Spleen (tissue), 7 donors: ENCODE results near the gene DNAJC28.

Experiments
- CTCF ChIP-seq, 11 experiments: fragments of 200-600 bp in 7 of 11; fragments of 450-650 bp in 4 of 11; sonication (generic) in 4 of 11; IDR thresholded peaks in 8 of 11; conservative IDR thresholded peaks in 3 of 11; 1 replicate in 7 of 11; 2 replicates in 4 of 11; pipeline versions ENCODE4 v1.4.0 to v1.8.0; 2016 to 2021; ENCODE audit warnings: antibody characterized with exemption in 11 of 11, inconsistent platforms in 4 of 11, mild to moderate bottlenecking in 1 of 11
- POLR2A ChIP-seq, 3 donors: fragments of 450-650 bp; IDR thresholded peaks; one replicate each; pipeline ENCODE4 v1.5.1; 2017; ENCODE audit warnings: antibody characterized with exemption in 3 of 3, mild to moderate bottlenecking in 1 of 3
- POLR2AphosphoS5 ChIP-seq, 3 donors: sonication (generic); formaldehyde crosslinking; IDR thresholded peaks; one replicate each; pipeline ENCODE4 v1.5.1; 2017; ENCODE audit warnings: antibody characterized with exemption in 3 of 3
- donor health status: DM: no; HTN: no; CAD: no; lungs with moderate emphysema.
- donor health status: DM: no; HTN: no; CAD: no.
- donor health status: DM: no; HTN: no; CAD: no.

DNA sequence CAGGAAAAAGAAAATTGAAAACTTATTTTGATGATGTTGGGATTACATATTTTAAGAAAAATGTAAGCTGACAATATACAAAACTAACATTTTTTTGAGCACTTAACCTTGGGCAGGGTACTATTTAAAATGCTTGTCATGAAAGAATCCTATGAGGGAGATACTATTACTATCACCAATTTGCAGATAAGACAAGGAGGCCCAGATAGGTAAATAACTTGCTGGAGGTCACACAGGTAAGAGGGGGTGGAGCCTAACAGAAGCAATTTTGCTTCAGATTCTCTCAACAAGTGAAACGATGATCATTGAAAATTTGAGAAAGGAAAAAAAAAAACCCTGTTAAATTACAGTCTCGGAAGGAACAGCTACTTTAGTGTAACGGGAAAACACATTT is 49.2 kb upstream of the DNAJC28 start:
- TF ChIP-seq CTCF (IDR thresholded peaks at IDR 0.05 in 8 of 11, conservative IDR thresholded peaks at IDR 0.05 in 3 of 11) (no peak), POLR2A (IDR thresholded peaks at IDR 0.05) (no peak), POLR2AphosphoS5 (IDR thresholded peaks at IDR 0.05) (no peak)
